H9 (cell line): ENCODE results near the gene NCKAP5. TPM values are rescaled to one million over a fixed set of nuclear protein-coding genes. Genes with fewer than 3 reads are reported as not detected.
A peak's percentile ranks its signal among the peaks of the same experiment; 100 is the strongest.

Source experiments
- DNase-seq: peaks from one replicate; pipeline ENCODE4 v3.0.0-alpha.2; 2017
- H2AFZ ChIP-seq: one replicate; pipeline ENCODE4 v1.6.1; 2013; ENCODE audit warnings: mild to moderate bottlenecking, low read length, control low read depth, moderate library complexity
- H2AK5ac ChIP-seq: 2 replicates; pipeline ENCODE4 v1.6.1; 2013; ENCODE audit warnings: low read length, control low read depth, mixed read lengths; ENCODE audit not compliant: insufficient read length
- H2BK120ac ChIP-seq: one replicate; pipeline ENCODE4 v1.6.1; 2013; ENCODE audit warnings: low read depth, mild to moderate bottlenecking, low read length, control low read depth, inconsistent platforms; ENCODE audit not compliant: poor library complexity, severe bottlenecking
- H2BK12ac ChIP-seq: 2 replicates; pipeline ENCODE4 v1.6.1; 2013; ENCODE audit warnings: low read length, control low read depth, mixed read lengths, low read depth; ENCODE audit not compliant: insufficient read length
- H2BK15ac ChIP-seq: 2 replicates; pipeline ENCODE4 v1.6.1; 2013; ENCODE audit warnings: low read depth, low read length, control low read depth
- H2BK20ac ChIP-seq: one replicate; pipeline ENCODE4 v1.6.1; 2013; ENCODE audit warnings: low read depth, mild to moderate bottlenecking, low read length, control low read depth, inconsistent platforms; ENCODE audit not compliant: poor library complexity, severe bottlenecking
- H2BK5ac ChIP-seq: 2 replicates; pipeline ENCODE4 v1.6.1; 2013; ENCODE audit warnings: low read length, control low read depth, mixed read lengths; ENCODE audit not compliant: insufficient read length
- H3K14ac ChIP-seq: 2 replicates; pipeline ENCODE4 v1.6.1; 2013; ENCODE audit warnings: low read length, control low read depth; ENCODE audit not compliant: insufficient read depth
- H3K18ac ChIP-seq: 2 replicates; pipeline ENCODE4 v1.6.1; 2013; ENCODE audit warnings: low read depth, mild to moderate bottlenecking, mixed read lengths, low read length, control low read depth; ENCODE audit not compliant: insufficient read length
- H3K23ac ChIP-seq: 2 replicates; pipeline ENCODE4 v1.6.1; 2013; ENCODE audit warnings: low read length, control low read depth, mixed read lengths, low read depth; ENCODE audit not compliant: insufficient read length
- H3K23me2 ChIP-seq: 2 replicates; pipeline ENCODE4 v1.6.1; 2013; ENCODE audit warnings: low read depth, mild to moderate bottlenecking, mixed read lengths, low read length, control low read depth; ENCODE audit not compliant: insufficient read length, poor library complexity, severe bottlenecking
- H3K27ac ChIP-seq: 2 replicates; pipeline ENCODE4 v1.5.1; 2013; ENCODE audit warnings: low read length, control low read depth, mixed read lengths, low read depth; ENCODE audit not compliant: insufficient read length
- H3K27me3 ChIP-seq: 2 replicates; pipeline ENCODE4 v1.6.1; 2013; ENCODE audit warnings: low read length, control low read depth, inconsistent platforms; ENCODE audit not compliant: insufficient read depth
- H3K4ac ChIP-seq: 2 replicates; pipeline ENCODE4 v1.6.1; 2013; ENCODE audit warnings: low read depth, mild to moderate bottlenecking, control low read depth, inconsistent platforms, low read length, moderate library complexity
- H3K4me1 ChIP-seq: 2 replicates; pipeline ENCODE4 v1.6.1; 2013; ENCODE audit warnings: low read length, control low read depth, inconsistent platforms; ENCODE audit not compliant: insufficient read depth
- H3K4me2 ChIP-seq: 2 replicates; pipeline ENCODE4 v1.6.1; 2013; ENCODE audit warnings: low read length, control low read depth, mixed read lengths; ENCODE audit not compliant: insufficient read length, insufficient read depth
- H3K56ac ChIP-seq: 2 replicates; pipeline ENCODE4 v1.6.1; 2013; ENCODE audit warnings: low read depth, mild to moderate bottlenecking, mixed read lengths, low read length, control low read depth; ENCODE audit not compliant: insufficient read length
- H3K79me1 ChIP-seq: 2 replicates; pipeline ENCODE4 v1.6.1; 2013; ENCODE audit warnings: low read depth, mild to moderate bottlenecking, moderate library complexity, low read length, control low read depth, inconsistent platforms; ENCODE audit not compliant: insufficient read depth, poor library complexity, severe bottlenecking
- H3K79me2 ChIP-seq: 2 replicates; pipeline ENCODE4 v1.6.1; 2013; ENCODE audit warnings: low read length, control low read depth, inconsistent platforms; ENCODE audit not compliant: insufficient read depth
- H3K9ac ChIP-seq: 2 replicates; pipeline ENCODE4 v1.6.1; 2013; ENCODE audit warnings: low read length, control low read depth, mixed read lengths; ENCODE audit not compliant: insufficient read length; ENCODE audit errors: extremely low read depth
- H3K9me3 ChIP-seq: one replicate; pipeline ENCODE4 v1.6.1; 2013; ENCODE audit warnings: low read depth, low read length, inconsistent platforms; ENCODE audit not compliant: control insufficient read depth
- H3T11ph ChIP-seq: one replicate; pipeline ENCODE4 v1.6.1; 2013; ENCODE audit warnings: mild to moderate bottlenecking, low read length, control low read depth, inconsistent platforms
- H4K20me1 ChIP-seq: one replicate; pipeline ENCODE4 v1.6.1; 2013; ENCODE audit not compliant: control insufficient read depth, insufficient read length, insufficient read depth
- H4K5ac ChIP-seq: 2 replicates; pipeline ENCODE4 v1.6.1; 2013; ENCODE audit warnings: low read depth, mild to moderate bottlenecking, mixed read lengths, low read length, control low read depth; ENCODE audit not compliant: insufficient read length
- H4K8ac ChIP-seq: replicated peaks from 2 replicates; pipeline ENCODE4 v1.6.1; 2013; ENCODE audit warnings: low read length, control low read depth, mixed read lengths, low read depth; ENCODE audit not compliant: insufficient read length
- H4K91ac ChIP-seq: 2 replicates; pipeline ENCODE4 v1.6.1; 2013; ENCODE audit warnings: low read depth, mild to moderate bottlenecking, moderate library complexity, mixed read lengths, low read length, control low read depth; ENCODE audit not compliant: insufficient read length
- H3K27ac Mint-ChIP-seq, 3 experiments: 2 replicates in 2 of 3; 3 replicates in 1 of 3; pipeline ENCODE4 v1.8.0; 2020 to 2021; ENCODE audit warnings: mixed read lengths in 3 of 3, mild to moderate bottlenecking in 1 of 3, moderate library complexity in 1 of 3
- H3K27me3 Mint-ChIP-seq: 2 replicates; pipeline ENCODE4 v1.8.0; 2021; ENCODE audit warnings: low read depth, mild to moderate bottlenecking, moderate library complexity, mixed read lengths
- H3K36me3 Mint-ChIP-seq, 3 experiments: 2 replicates in 2 of 3; 3 replicates in 1 of 3; pipeline ENCODE4 v1.8.0; 2020 to 2021; ENCODE audit warnings: low read depth in 3 of 3, mixed read lengths in 3 of 3; ENCODE audit not compliant: insufficient read depth in 1 of 3
- H3K4me1 Mint-ChIP-seq, 2 experiments: 2 replicates each; pipeline ENCODE4 v1.8.0; 2020; ENCODE audit warnings: mixed read lengths in 2 of 2
- H3K4me3 Mint-ChIP-seq, 2 experiments: 2 replicates in 1 of 2; 3 replicates in 1 of 2; pipeline ENCODE4 v1.8.0; 2020 to 2021; ENCODE audit warnings: mild to moderate bottlenecking in 2 of 2, mixed read lengths in 2 of 2, moderate library complexity in 1 of 2
- H3K9me3 Mint-ChIP-seq, 2 experiments: 2 replicates in 1 of 2; 3 replicates in 1 of 2; pipeline ENCODE4 v1.8.0; 2020; ENCODE audit warnings: mild to moderate bottlenecking in 2 of 2, mixed read lengths in 2 of 2, moderate library complexity in 1 of 2
- CTCF ChIP-seq: fragments of 200-600 bp; sonication (generic); conservative IDR thresholded peaks from 3 replicates; pipeline ENCODE4 v1.8.0; 2021; ENCODE audit warnings: antibody characterized with exemption, mild to moderate bottlenecking
- WGBS: extraction: QIAGEN DNeasy Blood & Tissue Kit; methylation state at CpG from one replicate; pipeline ENCODE4 v1.1.7; 2013; ENCODE audit warnings: missing lambda C conversion rate, low lambda C conversion rate, mixed read lengths; ENCODE audit not compliant: insufficient read length; ENCODE audit errors: extremely low coverage; 5-methylcytosine and 5-hydroxymethylcytosine counted together
- total RNA-seq: library from RNA; stranded (reverse); gene quantifications from 2 replicates; pipeline ENCODE4 v1.2.1, GENCODE V29; 2021

The NCKAP5 gene
- total RNA-seq, 1 experiment from 2014 or later: 0.26 TPM

DNA sequence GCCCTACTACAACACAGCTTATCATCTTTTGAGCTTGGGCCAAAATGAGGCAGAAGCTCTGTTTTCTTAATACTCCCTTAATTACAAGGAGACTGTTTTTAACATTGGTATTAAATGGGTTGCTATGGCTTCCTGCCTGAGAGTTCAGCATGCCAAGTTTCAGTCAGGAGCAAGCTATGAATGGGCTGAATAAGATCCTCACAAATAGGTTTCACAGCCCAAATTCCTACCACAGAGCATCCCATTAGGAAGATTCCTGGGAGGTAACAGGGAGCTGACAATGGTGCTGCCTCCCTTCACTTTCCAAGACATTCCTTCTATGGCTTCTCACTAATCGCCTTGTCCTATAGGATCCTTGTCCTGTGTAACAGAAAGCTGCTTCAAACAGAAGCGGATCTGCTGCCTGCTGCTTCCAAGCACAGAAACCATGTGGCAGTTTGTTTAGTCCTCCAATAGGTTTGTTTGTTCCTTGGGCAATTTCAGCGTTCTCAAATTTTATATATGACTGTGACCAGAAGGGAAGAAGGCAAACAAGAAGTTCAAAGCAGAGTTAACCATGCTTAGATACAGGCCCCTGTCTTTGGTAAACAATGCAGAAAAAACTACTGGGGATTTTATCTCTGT is 70.9 kb downstream of the NCKAP5 start:
- H3T11ph ChIP-seq: no peak overlapping the region
- H3K4me2 ChIP-seq: no peak overlapping the region
- no peak overlapping the region for H3K9ac ChIP-seq
- H2BK20ac ChIP-seq: no peak overlapping the region
- no peak overlapping the region for H2AK5ac ChIP-seq
- H3K14ac ChIP-seq: no peak overlapping the region
- no peak overlapping the region for H4K5ac ChIP-seq
- no peaks in the 10 kb centered on the region for H3K79me1 ChIP-seq
- H4K91ac ChIP-seq: no peak overlapping the region
- no peaks in the 10 kb centered on the region for H3K79me2 ChIP-seq
- no peak overlapping the region for H3K4me3 Mint-ChIP-seq
- no peak overlapping the region for H2BK15ac ChIP-seq
- no peak overlapping the region for H3K27ac ChIP-seq
- H3K56ac ChIP-seq: no peak overlapping the region
- H3K4me1 Mint-ChIP-seq: peaks cover 23 to 37% of the 10 kb centered on the region in 2 experiments
- H3K9me3 ChIP-seq: no peaks in the 10 kb centered on the region
- H2BK12ac ChIP-seq: no peak overlapping the region
- H3K36me3 Mint-ChIP-seq: no peaks in the 10 kb centered on the region
- no peak for TF ChIP-seq CTCF
- H3K27ac Mint-ChIP-seq: peak overlapping the region in 1 of 3 experiments; percentile 36; a peak in 3 of 7 replicates
- H4K8ac ChIP-seq: no peak overlapping the region
- no peak overlapping the region for H2BK120ac ChIP-seq
- no peak overlapping the region for H2AFZ ChIP-seq
- no peak overlapping the region for H3K18ac ChIP-seq
- H3K23ac ChIP-seq: no peak overlapping the region
- no peaks in the 10 kb centered on the region for H3K9me3 Mint-ChIP-seq
- WGBS: no CpG with 5 or more reads among the region's 3 CpGs
- H3K27me3 Mint-ChIP-seq: peaks cover 3% of the 10 kb centered on the region; the same call in 1 of the 2 replicates
- no peak overlapping the region for H3K4ac ChIP-seq
- H3K27me3 ChIP-seq: no peaks in the 10 kb centered on the region
- peak; percentile 35 for DNase-seq
- H3K23me2 ChIP-seq: no peaks in the 10 kb centered on the region
- no peaks in the 10 kb centered on the region for H4K20me1 ChIP-seq
- no peak overlapping the region for H2BK5ac ChIP-seq
- H3K4me1 ChIP-seq: no peaks in the 10 kb centered on the region
